Loucy (cell line): ENCODE results near the gene CBX7.

Source experiments
- H2AFZ ChIP-seq: fragments of 200-600 bp; sonication (generic); 2 replicates; pipeline ENCODE4 v1.6.0; 2016; ENCODE audit warnings: antibody characterized with exemption, mild to moderate bottlenecking, low read length, moderate library complexity
- H3F3A ChIP-seq: fragments of 200-600 bp; 2 replicates; pipeline ENCODE4 v1.6.0; 2016; ENCODE audit warnings: antibody characterized with exemption, low read depth, mild to moderate bottlenecking
- H3K27me3 ChIP-seq: fragments of 200-600 bp; sonication (generic); 2 replicates; pipeline ENCODE4 v1.6.1; 2014; ENCODE audit warnings: low read length, mild to moderate bottlenecking; ENCODE audit not compliant: insufficient read depth, poor library complexity, severe bottlenecking
- H3K36me3 ChIP-seq: fragments of 200-600 bp; sonication (generic); 2 replicates; pipeline ENCODE4 v1.6.1; 2016; ENCODE audit warnings: low read length; ENCODE audit not compliant: insufficient read depth
- H3K4me1 ChIP-seq: fragments of 200-600 bp; sonication (generic); 2 replicates; pipeline ENCODE4 v1.5.1; 2014; ENCODE audit warnings: low read length, mild to moderate bottlenecking; ENCODE audit not compliant: insufficient read depth, poor library complexity, severe bottlenecking
- H3K4me2 ChIP-seq: fragments of 200-600 bp; sonication (generic); 2 replicates; pipeline ENCODE4 v1.6.0; 2014; ENCODE audit warnings: antibody characterized with exemption, low read length, low read depth, mild to moderate bottlenecking; ENCODE audit not compliant: poor library complexity, severe bottlenecking
- H3K4me3 ChIP-seq: fragments of 200-600 bp; sonication (generic); 2 replicates; pipeline ENCODE4 v1.5.1; 2014; ENCODE audit warnings: low read length, mild to moderate bottlenecking, mixed read lengths; ENCODE audit not compliant: poor library complexity, severe bottlenecking
- H3K79me2 ChIP-seq: fragments of 200-600 bp; sonication (generic); 2 replicates; pipeline ENCODE4 v1.6.1; 2014; ENCODE audit warnings: low read length; ENCODE audit not compliant: insufficient read depth
- H3K9ac ChIP-seq: fragments of 200-600 bp; sonication (generic); 2 replicates; pipeline ENCODE4 v1.6.0; 2014; ENCODE audit warnings: mild to moderate bottlenecking, low read depth, low read length, moderate library complexity; ENCODE audit not compliant: poor library complexity, severe bottlenecking
- H3K9me2 ChIP-seq: fragments of 200-600 bp; sonication (generic); replicated peaks from 2 replicates; pipeline ENCODE4 v1.6.1; 2016; ENCODE audit warnings: low read depth, low read length, mixed read lengths
- H3K9me3 ChIP-seq: fragments of 200-600 bp; sonication (generic); 2 replicates; pipeline ENCODE4 v1.6.1; 2014; ENCODE audit warnings: mild to moderate bottlenecking, antibody characterized with exemption, low read length, low read depth; ENCODE audit not compliant: insufficient read depth
- H4K20me1 ChIP-seq: fragments of 200-600 bp; sonication (generic); 2 replicates; pipeline ENCODE4 v1.6.0; 2014; ENCODE audit warnings: antibody characterized with exemption, low read length, mild to moderate bottlenecking; ENCODE audit not compliant: insufficient read depth, poor library complexity, severe bottlenecking
- CTCF ChIP-seq: fragments of 200-600 bp; sonication (generic); conservative IDR thresholded peaks from 2 replicates; pipeline ENCODE4 v1.5.1; 2014; ENCODE audit warnings: mild to moderate bottlenecking, antibody characterized with exemption, low read length
- EZH2phosphoT487 ChIP-seq: fragments of 200-600 bp; IDR thresholded peaks from 2 replicates; pipeline ENCODE4 v1.6.1; 2018; ENCODE audit warnings: antibody characterized with exemption, mild to moderate bottlenecking, moderate library complexity, borderline replicate concordance

Gene CBX7

GRCh38 chr22:39181356-39181755 lies 28.9 kb upstream of the CBX7 start:
- Histone ChIP-seq H3F3A (no peaks in the 10 kb centered on the region), H3K4me1 (no peaks in the 10 kb centered on the region), H3K4me2 (no peak overlapping the region), H3K9me2 (no peaks in the 10 kb centered on the region), H4K20me1 (no peaks in the 10 kb centered on the region), H3K9ac (no peak overlapping the region), H3K4me3 (no peak overlapping the region), H3K79me2 (no peaks in the 10 kb centered on the region), H2AFZ (no peak overlapping the region), H3K9me3 (no peaks in the 10 kb centered on the region), H3K27me3 (no peaks in the 10 kb centered on the region), H3K36me3 (no peaks in the 10 kb centered on the region)
- TF ChIP-seq EZH2phosphoT487 (no peak), CTCF (no peak)

- TF ChIP-seq EZH2phosphoT487: no peak
- TF ChIP-seq CTCF: no peak
- Histone ChIP-seq H3K9ac (no peak overlapping the region), H3K79me2 (no peaks in the 10 kb centered on the region), H4K20me1 (no peaks in the 10 kb centered on the region), H3K27me3 (no peaks in the 10 kb centered on the region), H3K4me3 (no peak overlapping the region), H3K36me3 (no peaks in the 10 kb centered on the region), H3K9me3 (no peaks in the 10 kb centered on the region), H3F3A (no peaks in the 10 kb centered on the region), H3K4me1 (peaks cover 1% of the 10 kb centered on the region), H3K9me2 (no peaks in the 10 kb centered on the region), H2AFZ (no peak overlapping the region), H3K4me2 (no peak overlapping the region)
These were observed 27.4 kb upstream of the CBX7 start for GRCh38 chr22:39179841-39180335.

GRCh38 chr22:39179401-39179827 lies 26.9 kb upstream of the CBX7 start:
- H4K20me1 ChIP-seq: no peaks in the 10 kb centered on the region
- H3K36me3 ChIP-seq: no peaks in the 10 kb centered on the region
- H3K9me3 ChIP-seq: no peaks in the 10 kb centered on the region
- H3K79me2 ChIP-seq: no peaks in the 10 kb centered on the region
- TF ChIP-seq EZH2phosphoT487: no peak
- TF ChIP-seq CTCF: no peak
- H3K4me3 ChIP-seq: no peak overlapping the region
- peaks cover 6% of the 10 kb centered on the region for H3K4me1 ChIP-seq
- no peak overlapping the region for H2AFZ ChIP-seq
- H3K9me2 ChIP-seq: no peaks in the 10 kb centered on the region
- no peaks in the 10 kb centered on the region for H3F3A ChIP-seq
- H3K4me2 ChIP-seq: no peak overlapping the region
- H3K9ac ChIP-seq: no peak overlapping the region
- H3K27me3 ChIP-seq: no peaks in the 10 kb centered on the region
